HG02852 (cell line): ENCODE results near the gene SPAG7.
"Not testable (repeated sequence)": the region's sequence is repeated elsewhere in the genome, so short reads cannot be mapped to it uniquely, and the experiment has no call there.

ENCODE experiments used
- ATAC-seq: cut with Tn5 transposase; IDR thresholded peaks from one replicate; pipeline ENCODE4 v1.9.1; 2021; ENCODE audit warnings: mild to moderate bottlenecking, moderate library complexity; ENCODE audit not compliant: unreplicated experiment

Gene SPAG7

GRCh38 chr17:4938688-4939545 is 28.7 kb downstream of the SPAG7 start:
- no peak for ATAC-seq

DNA sequence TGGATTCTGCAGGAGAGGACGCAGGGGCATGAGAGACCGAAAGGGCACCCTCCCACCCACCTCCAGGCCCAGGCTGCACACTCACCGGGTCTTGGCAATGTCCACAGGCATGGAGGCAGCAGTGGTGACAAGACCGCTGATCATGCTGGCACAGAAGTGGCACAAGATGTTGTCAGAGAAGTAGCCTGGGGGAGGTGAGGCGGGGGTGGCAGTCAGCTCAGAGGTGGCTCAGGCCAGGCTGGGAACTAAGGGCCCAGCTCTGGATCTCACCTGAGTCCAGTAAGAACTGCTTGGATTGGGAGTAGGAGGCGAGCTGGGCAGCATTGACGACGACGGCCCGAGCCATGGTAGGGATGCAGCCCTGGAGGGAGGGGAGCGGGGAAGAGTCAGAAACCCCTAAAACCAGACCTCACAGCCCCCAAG is 29.5 kb downstream of the SPAG7 start:
- ATAC-seq: no peak

- ATAC-seq: no peak
Measured at GRCh38 chr17:4937553-4937952, 30.1 kb downstream of the SPAG7 start.

DNA sequence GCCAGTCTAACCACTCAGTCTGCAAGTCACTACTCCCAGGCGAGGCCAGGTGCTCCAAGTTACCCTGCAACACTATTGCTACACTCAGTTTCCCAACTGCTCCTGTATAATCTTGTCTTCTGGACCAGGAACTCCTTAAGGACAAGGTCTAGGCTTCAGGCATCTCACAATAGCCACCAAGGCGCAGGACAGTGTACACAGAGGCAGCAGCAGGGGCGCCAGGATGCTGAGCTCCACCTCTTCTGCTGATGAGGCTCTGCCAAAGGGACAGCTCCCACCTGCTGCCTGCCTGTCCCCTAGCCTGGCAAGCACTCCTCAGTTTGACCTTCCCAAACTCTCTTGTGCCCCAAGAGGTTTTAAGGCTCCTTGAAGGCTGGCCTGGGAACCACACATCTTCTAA is 31.2 kb downstream of the SPAG7 start:
- ATAC-seq: no peak

DNA sequence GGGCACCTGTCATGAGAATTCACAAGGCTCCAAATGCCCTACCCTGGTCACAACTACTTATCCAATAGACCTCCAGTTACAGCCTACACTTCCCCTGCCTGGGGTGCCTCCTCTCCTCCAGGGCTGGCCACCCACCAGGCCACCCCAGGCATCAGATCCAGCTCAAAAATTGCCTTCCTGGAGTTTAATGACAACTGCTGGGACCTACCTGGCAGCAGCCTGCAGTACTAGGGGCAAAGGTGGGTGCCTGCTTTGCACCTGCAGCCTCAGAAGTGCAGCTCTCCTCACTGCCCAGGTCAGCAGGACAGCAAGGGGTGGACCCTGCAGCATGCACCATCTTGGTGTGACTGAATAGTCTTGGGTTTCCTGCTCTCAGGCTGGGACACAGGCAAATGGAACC is 32.0 kb downstream of the SPAG7 start:
- ATAC-seq: no peak

DNA sequence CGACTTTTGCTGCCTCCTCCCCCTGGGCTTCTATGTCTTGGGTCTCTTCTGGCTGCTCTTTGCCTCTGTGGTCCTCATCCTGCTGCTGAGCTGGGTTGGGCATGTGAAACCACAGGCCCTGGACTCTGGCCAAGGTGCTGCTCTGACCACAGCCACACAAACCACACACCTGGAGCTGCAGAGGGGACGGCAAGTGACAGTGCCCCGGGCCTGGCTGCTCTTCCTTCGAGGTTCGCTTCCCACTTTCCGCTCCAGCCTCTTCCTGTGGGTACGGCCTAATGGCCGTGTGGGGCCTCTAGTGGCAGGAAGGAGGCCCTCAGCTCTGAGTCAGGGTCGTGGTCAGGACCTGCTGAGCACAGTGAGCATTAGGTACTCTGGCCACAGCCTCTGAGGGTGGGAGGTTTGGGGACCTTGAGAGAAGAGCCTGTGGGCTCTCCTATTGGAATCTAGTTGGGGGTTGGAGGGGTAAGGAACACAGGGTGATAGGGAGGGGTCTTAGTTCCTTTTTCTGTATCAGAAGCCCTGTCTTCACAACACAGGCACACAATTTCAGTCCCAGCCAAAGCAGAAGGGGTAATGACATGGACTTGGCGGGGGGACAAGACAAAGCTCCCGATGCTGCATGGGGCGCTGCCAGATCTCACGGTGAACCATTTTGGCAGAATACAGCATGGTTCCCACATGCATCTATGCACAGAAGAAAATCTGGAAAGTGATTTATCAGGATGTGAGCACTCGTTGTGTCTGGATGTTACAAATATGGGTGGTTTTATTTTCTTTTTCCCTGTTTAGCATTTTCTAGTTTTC is 33.2 kb downstream of the SPAG7 start:
- no peak for ATAC-seq

GRCh38 chr17:4933646-4934045 is 34.0 kb downstream of the SPAG7 start:
- ATAC-seq: no peak

GRCh38 chr17:4932756-4933155 is 34.9 kb downstream of the SPAG7 start:
- ATAC-seq: no peak

GRCh38 chr17:4931963-4932362 is 35.7 kb downstream of the SPAG7 start, which contains the start of gene GP1BA:
TSS of gene GP1BA (plus strand) at chr17:4932277. CDS start at chr17:4932605, 328 bp downstream.
- ATAC-seq: no peak

- no peak for ATAC-seq
Measured at GRCh38 chr17:4928881-4929280, 38.7 kb downstream of the SPAG7 start.

DNA sequence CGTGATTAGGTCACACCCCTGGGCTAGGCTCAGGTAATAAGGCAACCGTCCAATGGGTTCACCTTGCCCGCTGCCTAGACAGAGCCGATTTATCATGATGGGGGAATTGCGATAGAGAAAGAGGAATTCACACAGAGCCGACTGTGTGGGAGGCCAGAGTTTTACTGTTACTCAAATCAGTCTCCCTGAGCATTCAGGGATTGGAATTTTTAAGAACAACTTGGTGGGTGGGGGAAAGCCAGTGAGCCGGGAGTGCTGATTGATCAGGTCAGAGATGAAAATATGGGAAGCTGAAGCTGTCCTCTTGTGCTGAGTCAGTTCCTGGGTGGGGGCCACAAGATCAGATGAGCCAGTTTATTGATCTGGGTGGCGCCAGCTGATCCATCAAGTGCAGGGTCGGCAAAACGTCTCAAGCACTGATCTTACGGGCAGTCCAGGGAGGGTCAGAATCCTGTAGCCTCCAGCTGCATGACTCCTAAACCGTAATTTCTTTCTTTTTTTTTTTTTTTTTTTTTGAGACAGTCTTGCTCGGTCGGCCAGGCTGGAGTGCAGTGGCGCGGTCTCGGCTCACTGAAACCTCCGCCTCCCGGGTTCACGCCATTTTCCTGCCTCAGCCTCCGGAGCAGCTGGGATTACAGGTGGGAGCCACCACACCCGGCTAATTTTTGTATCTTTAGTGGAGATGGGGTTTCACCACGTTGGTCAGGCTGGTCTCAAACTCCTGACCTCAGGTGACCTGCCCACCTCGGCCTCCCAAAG is 40.9 kb downstream of the SPAG7 start:
- ATAC-seq: not testable (repeated sequence)

DNA sequence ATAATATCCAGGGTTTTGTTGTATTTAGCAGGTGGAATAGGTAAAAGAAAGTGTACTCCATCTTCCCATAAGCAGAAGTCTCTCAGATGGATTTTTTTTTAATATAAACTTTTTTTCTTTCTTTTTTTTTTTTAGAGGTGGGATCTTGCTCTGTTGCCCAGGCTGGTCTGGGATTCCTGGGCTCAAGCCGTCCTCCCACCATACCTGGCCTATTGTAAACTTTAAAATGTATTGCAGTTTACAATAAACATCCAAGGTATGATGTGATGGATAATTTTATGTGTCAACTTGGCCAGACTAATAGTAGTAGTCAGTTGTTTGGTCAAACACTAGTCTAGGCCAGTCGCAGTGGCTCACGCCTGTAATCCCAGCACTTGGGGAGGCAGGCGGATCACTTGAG is 46.3 kb downstream of the SPAG7 start:
- ATAC-seq: no peak

DNA sequence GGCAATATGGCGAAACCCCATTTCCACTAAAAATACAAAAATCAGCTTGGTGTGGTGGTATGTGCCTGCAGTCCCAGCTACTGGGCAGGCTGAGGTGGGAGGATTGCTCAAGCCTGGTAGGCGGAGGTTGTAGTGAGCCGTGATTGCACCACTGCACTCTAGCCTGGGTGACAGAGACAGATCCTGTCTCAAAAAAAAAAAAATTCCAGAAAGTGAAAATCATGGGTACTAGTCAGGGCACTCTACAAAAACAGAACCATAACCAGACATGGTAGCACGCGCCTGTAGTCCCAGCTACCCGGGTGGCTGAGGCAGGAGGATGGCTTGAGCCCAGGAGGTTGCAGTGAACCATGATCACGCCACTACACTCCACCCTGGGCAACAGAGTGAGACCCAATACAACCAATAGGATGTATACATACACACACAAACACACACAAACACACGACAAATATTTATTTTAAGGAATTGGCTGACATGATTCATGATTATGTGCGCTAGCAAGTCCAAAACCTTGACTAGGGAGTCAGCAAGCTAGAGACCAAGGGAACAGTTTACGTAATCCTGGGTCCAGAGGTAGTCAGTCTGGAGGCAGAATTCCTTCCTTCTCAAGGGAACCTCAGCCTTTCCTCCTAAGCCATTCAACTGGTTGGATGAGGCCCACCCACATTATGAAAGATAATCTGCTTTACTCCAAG is 47.1 kb downstream of the SPAG7 start:
- no peak for ATAC-seq

- no peak for ATAC-seq
Measured at GRCh38 chr17:4919511-4920047, 48.0 kb downstream of the SPAG7 start.

DNA sequence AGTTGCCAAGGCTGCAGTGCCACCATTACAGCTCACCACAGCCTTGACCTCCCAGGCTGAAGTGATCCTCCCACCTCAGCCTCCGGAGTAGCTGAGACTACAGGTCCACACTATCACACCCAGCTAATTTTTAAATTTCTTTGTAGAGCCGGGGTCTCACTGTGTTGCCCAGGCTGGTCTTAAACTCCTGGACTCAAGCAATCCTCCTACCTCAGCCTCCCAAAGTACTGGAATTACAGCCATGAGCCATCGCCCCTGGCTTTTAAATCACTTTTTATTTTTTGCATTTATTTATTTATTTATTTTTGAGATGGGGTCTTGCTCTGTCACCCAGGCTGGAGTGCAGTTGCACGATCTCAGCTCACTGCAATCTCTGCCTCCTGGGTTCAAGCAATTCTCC is 53.1 kb downstream of the SPAG7 start:
- ATAC-seq: not testable (repeated sequence)

GRCh38 chr17:4913994-4914393 is 53.6 kb downstream of the SPAG7 start:
- ATAC-seq: no peak
